WTC11 (cell line): ENCODE results near the gene EIF2B5. TPM values are rescaled to one million over a fixed set of nuclear protein-coding genes. Genes with fewer than 3 reads are reported as not detected.

Experiments used
- ATAC-seq: fragments of 200-7000 bp; cut with Tn5 transposase; 2 replicates; pipeline ENCODE4 v1.10.0; 2021; ENCODE audit warnings: mild to moderate bottlenecking, moderate library complexity
- CTCF ChIA-PET: fragments of 300-600 bp; sonication (Branson Sonifier 250); formaldehyde crosslinking; loops from one replicate; lab custom pipeline; 2021; ENCODE audit warnings: antibody characterized with exemption; lab: Charles Lee
- POLR2A ChIA-PET: fragments of 350-600 bp; sonication (Branson Sonifier 250); formaldehyde crosslinking; loops from one replicate; lab custom pipeline; 2021; ENCODE audit warnings: antibody characterized with exemption; lab: Charles Lee
- DNase-seq: peaks from one replicate; pipeline ENCODE4 v3.0.0; 2021; ENCODE audit warnings: low spot score
- H3K27ac Mint-ChIP-seq: 2 replicates; pipeline ENCODE4 v1.8.0; 2021; ENCODE audit warnings: mixed read lengths
- H3K27me3 Mint-ChIP-seq: 2 replicates; pipeline ENCODE4 v1.8.0; 2021; ENCODE audit warnings: low read depth, mild to moderate bottlenecking, moderate library complexity, mixed read lengths
- H3K36me3 Mint-ChIP-seq: 2 replicates; pipeline ENCODE4 v1.8.0; 2021; ENCODE audit warnings: mixed read lengths
- H3K4me1 Mint-ChIP-seq: 2 replicates; pipeline ENCODE4 v1.8.0; 2022; ENCODE audit warnings: mixed read lengths
- H3K4me3 Mint-ChIP-seq: 2 replicates; pipeline ENCODE4 v1.8.0; 2021; ENCODE audit warnings: mild to moderate bottlenecking, moderate library complexity, mixed read lengths
- H3K9me3 Mint-ChIP-seq: 2 replicates; pipeline ENCODE4 v1.8.0; 2021; ENCODE audit warnings: mixed read lengths
- ATF6 ChIP-seq: sonication (generic); formaldehyde crosslinking; IDR thresholded peaks from 2 replicates; pipeline ENCODE4 v1.8.1; 2023; ENCODE audit warnings: mild to moderate bottlenecking, missing genetic modification reagents
- FOXP4 ChIP-seq: sonication (generic); formaldehyde crosslinking; IDR thresholded peaks from 2 replicates; pipeline ENCODE4 v1.8.0; 2022; ENCODE audit warnings: mild to moderate bottlenecking, missing genetic modification reagents
- GABPB1 ChIP-seq: sonication (generic); formaldehyde crosslinking; IDR thresholded peaks from 2 replicates; pipeline ENCODE4 v1.8.1; 2023; ENCODE audit warnings: mild to moderate bottlenecking, missing genetic modification reagents
- HMGXB4 ChIP-seq: sonication (generic); formaldehyde crosslinking; IDR thresholded peaks from 2 replicates; pipeline ENCODE4 v1.8.1; 2023; ENCODE audit warnings: mild to moderate bottlenecking, moderate library complexity, missing genetic modification reagents
- NR1H2 ChIP-seq: sonication (generic); formaldehyde crosslinking; IDR thresholded peaks from 2 replicates; pipeline ENCODE4 v1.9.0; 2021; ENCODE audit warnings: mild to moderate bottlenecking, moderate library complexity, missing genetic modification reagents
- PRRX2 ChIP-seq: fragments of 250-450 bp; sonication (Bioruptor Pico); IDR thresholded peaks from 2 replicates; pipeline ENCODE4 v1.8.0; 2021; ENCODE audit warnings: mild to moderate bottlenecking
- SP1 ChIP-seq: sonication (generic); formaldehyde crosslinking; conservative IDR thresholded peaks from 2 replicates; pipeline ENCODE4 v1.8.1; 2022; ENCODE audit warnings: missing genetic modification reagents
- TEAD1 ChIP-seq: sonication (generic); formaldehyde crosslinking; IDR thresholded peaks from 2 replicates; pipeline ENCODE4 v1.8.0; 2022; ENCODE audit warnings: mild to moderate bottlenecking, missing genetic modification reagents
- TEAD4 ChIP-seq: sonication (generic); formaldehyde crosslinking; IDR thresholded peaks from 2 replicates; pipeline ENCODE4 v1.8.0; 2022; ENCODE audit warnings: mild to moderate bottlenecking, missing genetic modification reagents
- ZBTB21 ChIP-seq: sonication (generic); formaldehyde crosslinking; IDR thresholded peaks from 2 replicates; pipeline ENCODE4 v1.8.1; 2023; ENCODE audit warnings: mild to moderate bottlenecking, missing genetic modification reagents, borderline replicate concordance
- ZNF138 ChIP-seq: sonication (generic); formaldehyde crosslinking; conservative IDR thresholded peaks from 2 replicates; pipeline ENCODE4 v1.8.1; 2022; ENCODE audit warnings: mild to moderate bottlenecking, moderate library complexity, missing genetic modification reagents
- ZNF317 ChIP-seq: sonication (generic); formaldehyde crosslinking; IDR thresholded peaks from 2 replicates; pipeline ENCODE4 v1.8.1; 2023; ENCODE audit warnings: low read depth, mild to moderate bottlenecking, moderate library complexity, missing genetic modification reagents, borderline replicate concordance
- ZNF671 ChIP-seq: fragments of 250-450 bp; sonication (Bioruptor Pico); IDR thresholded peaks from 2 replicates; pipeline ENCODE4 v1.8.0; 2021; ENCODE audit warnings: mild to moderate bottlenecking
- total RNA-seq: library from RNA; stranded (reverse); gene quantifications from 3 replicates; pipeline ENCODE4 v1.2.3, GENCODE V29; 2021
- TF ChIP-seq, protein P1 (sequence below): sonication (generic); formaldehyde crosslinking; IDR thresholded peaks from 2 replicates; pipeline ENCODE4 v1.8.0; 2022; ENCODE audit warnings: missing genetic modification reagents
- TF ChIP-seq, protein P2 (sequence below): fragments of 250-450 bp; sonication (Bioruptor Pico); IDR thresholded peaks from 2 replicates; pipeline ENCODE4 v2.1.2; 2022; ENCODE audit warnings: mild to moderate bottlenecking, moderate library complexity
- TF ChIP-seq, protein P3 (sequence below): sonication (generic); formaldehyde crosslinking; IDR thresholded peaks from 2 replicates; pipeline ENCODE4 v1.8.1; 2023; ENCODE audit warnings: mild to moderate bottlenecking, missing genetic modification reagents
- TF ChIP-seq, protein P4 (sequence below): sonication (generic); formaldehyde crosslinking; IDR thresholded peaks from 2 replicates; pipeline ENCODE4 v1.8.0; 2022; ENCODE audit warnings: mild to moderate bottlenecking, missing genetic modification reagents

The EIF2B5 gene
- total RNA-seq, 1 experiment from 2014 or later, result 42.3 TPM

DNA sequence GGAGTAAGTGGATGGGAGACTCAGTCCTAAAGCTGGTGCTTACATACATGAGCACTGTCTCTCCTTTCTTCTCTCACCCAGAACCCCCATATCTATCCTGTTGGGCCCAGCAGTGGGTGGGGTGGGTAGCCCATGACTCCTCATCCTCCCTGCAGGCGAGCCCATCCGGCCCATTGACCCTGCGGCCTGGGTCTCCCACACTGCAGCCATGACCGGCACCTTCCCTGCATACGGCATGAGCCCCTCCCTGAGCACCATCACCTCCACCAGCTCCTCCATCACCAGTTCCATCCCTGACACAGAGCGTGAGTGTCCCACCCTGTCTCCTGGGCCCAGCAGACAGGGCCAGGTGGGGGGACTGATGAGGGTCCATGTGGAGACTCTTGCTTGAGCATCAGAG is 31.5 kb downstream of the EIF2B5 start:
- POLR2A ChIA-PET, result no interaction called here
- Mint-ChIP-seq H3K4me1 (no peaks in the 10 kb centered on the region; the same call in 1 of the 2 replicates), H3K27me3 (no peaks in the 10 kb centered on the region), H3K27ac (no peak overlapping the region), H3K9me3 (no peaks in the 10 kb centered on the region), H3K4me3 (no peak overlapping the region), H3K36me3 (peaks cover 46% of the 10 kb centered on the region)
- TF ChIP-seq, protein P1, sequence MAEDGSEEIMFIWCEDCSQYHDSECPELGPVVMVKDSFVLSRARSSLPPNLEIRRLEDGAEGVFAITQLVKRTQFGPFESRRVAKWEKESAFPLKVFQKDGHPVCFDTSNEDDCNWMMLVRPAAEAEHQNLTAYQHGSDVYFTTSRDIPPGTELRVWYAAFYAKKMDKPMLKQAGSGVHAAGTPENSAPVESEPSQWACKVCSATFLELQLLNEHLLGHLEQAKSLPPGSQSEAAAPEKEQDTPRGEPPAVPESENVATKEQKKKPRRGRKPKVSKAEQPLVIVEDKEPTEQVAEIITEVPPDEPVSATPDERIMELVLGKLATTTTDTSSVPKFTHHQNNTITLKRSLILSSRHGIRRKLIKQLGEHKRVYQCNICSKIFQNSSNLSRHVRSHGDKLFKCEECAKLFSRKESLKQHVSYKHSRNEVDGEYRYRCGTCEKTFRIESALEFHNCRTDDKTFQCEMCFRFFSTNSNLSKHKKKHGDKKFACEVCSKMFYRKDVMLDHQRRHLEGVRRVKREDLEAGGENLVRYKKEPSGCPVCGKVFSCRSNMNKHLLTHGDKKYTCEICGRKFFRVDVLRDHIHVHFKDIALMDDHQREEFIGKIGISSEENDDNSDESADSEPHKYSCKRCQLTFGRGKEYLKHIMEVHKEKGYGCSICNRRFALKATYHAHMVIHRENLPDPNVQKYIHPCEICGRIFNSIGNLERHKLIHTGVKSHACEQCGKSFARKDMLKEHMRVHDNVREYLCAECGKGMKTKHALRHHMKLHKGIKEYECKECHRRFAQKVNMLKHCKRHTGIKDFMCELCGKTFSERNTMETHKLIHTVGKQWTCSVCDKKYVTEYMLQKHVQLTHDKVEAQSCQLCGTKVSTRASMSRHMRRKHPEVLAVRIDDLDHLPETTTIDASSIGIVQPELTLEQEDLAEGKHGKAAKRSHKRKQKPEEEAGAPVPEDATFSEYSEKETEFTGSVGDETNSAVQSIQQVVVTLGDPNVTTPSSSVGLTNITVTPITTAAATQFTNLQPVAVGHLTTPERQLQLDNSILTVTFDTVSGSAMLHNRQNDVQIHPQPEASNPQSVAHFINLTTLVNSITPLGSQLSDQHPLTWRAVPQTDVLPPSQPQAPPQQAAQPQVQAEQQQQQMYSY (CRISPR knock-in tag), result no peak
- TF ChIP-seq FOXP4 (CRISPR knock-in tag) (no peak), ZBTB21 (CRISPR knock-in tag) (no peak), TEAD1 (CRISPR knock-in tag) (no peak), NR1H2 (CRISPR knock-in tag) (no peak), SP1 (CRISPR knock-in tag) (no peak), ZNF317 (CRISPR knock-in tag) (no peak), ZNF138 (CRISPR knock-in tag) (no peak), HMGXB4 (no peak), ATF6 (no peak), GABPB1 (CRISPR knock-in tag) (no peak), PRRX2 (CRISPR knock-in tag) (no peak), ZNF671 (no peak), TEAD4 (no peak)
- TF ChIP-seq, protein P2, sequence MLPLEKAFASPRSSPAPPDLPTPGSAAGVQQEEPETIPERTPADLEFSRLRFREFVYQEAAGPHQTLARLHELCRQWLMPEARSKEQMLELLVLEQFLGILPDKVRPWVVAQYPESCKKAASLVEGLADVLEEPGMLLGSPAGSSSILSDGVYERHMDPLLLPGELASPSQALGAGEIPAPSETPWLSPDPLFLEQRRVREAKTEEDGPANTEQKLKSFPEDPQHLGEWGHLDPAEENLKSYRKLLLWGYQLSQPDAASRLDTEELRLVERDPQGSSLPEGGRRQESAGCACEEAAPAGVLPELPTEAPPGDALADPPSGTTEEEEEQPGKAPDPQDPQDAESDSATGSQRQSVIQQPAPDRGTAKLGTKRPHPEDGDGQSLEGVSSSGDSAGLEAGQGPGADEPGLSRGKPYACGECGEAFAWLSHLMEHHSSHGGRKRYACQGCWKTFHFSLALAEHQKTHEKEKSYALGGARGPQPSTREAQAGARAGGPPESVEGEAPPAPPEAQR (CRISPR knock-in tag), result no peak
- TF ChIP-seq, protein P3, sequence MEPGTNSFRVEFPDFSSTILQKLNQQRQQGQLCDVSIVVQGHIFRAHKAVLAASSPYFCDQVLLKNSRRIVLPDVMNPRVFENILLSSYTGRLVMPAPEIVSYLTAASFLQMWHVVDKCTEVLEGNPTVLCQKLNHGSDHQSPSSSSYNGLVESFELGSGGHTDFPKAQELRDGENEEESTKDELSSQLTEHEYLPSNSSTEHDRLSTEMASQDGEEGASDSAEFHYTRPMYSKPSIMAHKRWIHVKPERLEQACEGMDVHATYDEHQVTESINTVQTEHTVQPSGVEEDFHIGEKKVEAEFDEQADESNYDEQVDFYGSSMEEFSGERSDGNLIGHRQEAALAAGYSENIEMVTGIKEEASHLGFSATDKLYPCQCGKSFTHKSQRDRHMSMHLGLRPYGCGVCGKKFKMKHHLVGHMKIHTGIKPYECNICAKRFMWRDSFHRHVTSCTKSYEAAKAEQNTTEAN (CRISPR knock-in tag), result no peak
- TF ChIP-seq, protein P4, sequence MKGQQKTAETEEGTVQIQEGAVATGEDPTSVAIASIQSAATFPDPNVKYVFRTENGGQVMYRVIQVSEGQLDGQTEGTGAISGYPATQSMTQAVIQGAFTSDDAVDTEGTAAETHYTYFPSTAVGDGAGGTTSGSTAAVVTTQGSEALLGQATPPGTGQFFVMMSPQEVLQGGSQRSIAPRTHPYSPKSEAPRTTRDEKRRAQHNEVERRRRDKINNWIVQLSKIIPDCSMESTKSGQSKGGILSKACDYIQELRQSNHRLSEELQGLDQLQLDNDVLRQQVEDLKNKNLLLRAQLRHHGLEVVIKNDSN (CRISPR knock-in tag), result no peak
- DNase-seq (no peak), ATAC-seq (no peak)
- CTCF ChIA-PET, result no interaction called here
